Liver (tissue), 9 donors: ENCODE data around the gene KRTAP10-2. TPM values are rescaled to one million over a fixed set of nuclear protein-coding genes. Genes with fewer than 3 reads are reported as not detected.

Source experiments
- DNase-seq: peaks from one replicate; pipeline ENCODE4 v3.0.0-alpha.2; 2017; ENCODE audit warnings: low spot score
- H3K27ac ChIP-seq, 2 donors: one replicate each; pipeline ENCODE4 v1.7.0; 2013; ENCODE audit warnings: inconsistent platforms in 2 of 2, low read length in 2 of 2, control low read depth in 1 of 2, low read depth in 1 of 2, mild to moderate bottlenecking in 1 of 2
- H3K27me3 ChIP-seq, 4 donors: one replicate each; pipeline versions ENCODE4 v1.6.1 to v1.7.0; 2013; ENCODE audit warnings: low read length in 3 of 4, inconsistent platforms in 1 of 4, mild to moderate bottlenecking in 1 of 4, moderate library complexity in 1 of 4; ENCODE audit not compliant: control insufficient read depth in 4 of 4, insufficient read depth in 4 of 4
- H3K36me3 ChIP-seq, 4 donors: one replicate each; pipeline versions ENCODE4 v1.6.1 to v1.7.0; 2013; ENCODE audit warnings: low read length in 3 of 4, mild to moderate bottlenecking in 3 of 4, low read depth in 1 of 4, moderate library complexity in 1 of 4; ENCODE audit not compliant: control insufficient read depth in 4 of 4, insufficient read depth in 3 of 4
- H3K4me1 ChIP-seq, 4 donors: one replicate each; pipeline versions ENCODE4 v1.6.1 to v1.7.0; 2013; ENCODE audit warnings: low read length in 3 of 4, mild to moderate bottlenecking in 3 of 4, moderate library complexity in 1 of 4; ENCODE audit not compliant: control insufficient read depth in 4 of 4, insufficient read depth in 4 of 4
- H3K4me3 ChIP-seq, 3 donors: one replicate each; pipeline versions ENCODE4 v1.6.1 to v1.7.0; 2013; ENCODE audit warnings: low read length in 3 of 3, control low read depth in 1 of 3, low read depth in 1 of 3, mild to moderate bottlenecking in 1 of 3
- H3K9ac ChIP-seq, 2 donors: one replicate each; pipeline ENCODE4 v1.7.0; 2013; ENCODE audit warnings: low read length in 2 of 2, mild to moderate bottlenecking in 2 of 2, moderate library complexity in 2 of 2, control low read depth in 1 of 2, low read depth in 1 of 2
- H3K9me3 ChIP-seq, 4 donors: one replicate each; pipeline versions ENCODE4 v1.6.1 to v1.7.0; 2013; ENCODE audit warnings: low read length in 3 of 4; ENCODE audit not compliant: control insufficient read depth in 4 of 4
- EGR1 ChIP-seq, 2 donors: IDR thresholded peaks; 2 replicates each; pipeline ENCODE4 v1.6.1; 2016 to 2018; ENCODE audit warnings: antibody characterized with exemption in 2 of 2, low read depth in 2 of 2
- FOXA1 ChIP-seq: IDR thresholded peaks from 2 replicates; pipeline ENCODE4 v1.6.1; 2016; ENCODE audit warnings: antibody characterized with exemption
- FOXA2 ChIP-seq: IDR thresholded peaks from 2 replicates; pipeline ENCODE4 v1.6.1; 2016; ENCODE audit warnings: antibody characterized with exemption
- HNF4A ChIP-seq, 2 donors: conservative IDR thresholded peaks; 2 replicates each; pipeline ENCODE4 v1.6.1; 2016; ENCODE audit warnings: antibody characterized with exemption in 2 of 2, mild to moderate bottlenecking in 2 of 2
- JUND ChIP-seq, 2 donors: IDR thresholded peaks; 2 replicates each; pipeline ENCODE4 v1.6.1; 2016; ENCODE audit warnings: antibody characterized with exemption in 2 of 2
- NR2F2 ChIP-seq: IDR thresholded peaks from 2 replicates; pipeline ENCODE4 v1.6.1; 2016; ENCODE audit warnings: antibody characterized with exemption
- RAD21 ChIP-seq, 2 donors: IDR thresholded peaks; 2 replicates each; pipeline ENCODE4 v1.6.1; 2016; ENCODE audit warnings: antibody characterized with exemption in 2 of 2, mild to moderate bottlenecking in 2 of 2
- SP1 ChIP-seq: IDR thresholded peaks from 2 replicates; pipeline ENCODE4 v1.6.1; 2018; ENCODE audit warnings: antibody characterized with exemption, mild to moderate bottlenecking
- TAF1 ChIP-seq: conservative IDR thresholded peaks from 2 replicates; pipeline ENCODE4 v1.6.1; 2016; ENCODE audit warnings: antibody characterized with exemption, mild to moderate bottlenecking
- YY1 ChIP-seq: IDR thresholded peaks from 2 replicates; pipeline ENCODE4 v1.6.1; 2016; ENCODE audit warnings: antibody characterized with exemption, mild to moderate bottlenecking
- WGBS: extraction: QIAGEN DNeasy Blood & Tissue Kit; methylation state at CpG from one replicate; pipeline ENCODE4 v1.1.7; 2013; 5-methylcytosine and 5-hydroxymethylcytosine counted together
- polyA plus RNA-seq, 2 donors: library from polyadenylated mRNA; stranded (reverse) in 1 of 2; unstranded in 1 of 2; fragments of 200-250 nt in 1 of 2; fragments of >200 nt in 1 of 2; fragmentation: Nextera tagmentation in 1 of 2; extraction: Ambion mirVana in 1 of 2; gene quantifications; one replicate each; pipeline versions ENCODE4 v1.2.1 to v1.2.3, GENCODE V29; 2013 to 2015
- total RNA-seq, 2 donors: library from RNA; depleted of rRNA; stranded (reverse); fragments of >200 nt; gene quantifications; one replicate each; pipeline ENCODE4 v1.2.3, GENCODE V29; 2014
- TF ChIP-seq, protein P1 (sequence below): IDR thresholded peaks from 2 replicates; pipeline ENCODE4 v1.6.1; 2016; ENCODE audit warnings: antibody characterized with exemption
- TF ChIP-seq, protein P2 (sequence below): IDR thresholded peaks from 2 replicates; pipeline ENCODE4 v1.6.1; 2016; ENCODE audit warnings: antibody characterized with exemption
- TF ChIP-seq, protein P3 (sequence below): IDR thresholded peaks from 2 replicates; pipeline ENCODE4 v1.6.1; 2016; ENCODE audit warnings: antibody characterized with exemption, mild to moderate bottlenecking
- donor health status: healthy.
- donor health status: healthy.
- donor health status: healthy.
- donor health status: healthy.
- donor health status: healthy.

The KRTAP10-2 gene
- total and polyA plus RNA-seq, 4 donors: not detected

DNA sequence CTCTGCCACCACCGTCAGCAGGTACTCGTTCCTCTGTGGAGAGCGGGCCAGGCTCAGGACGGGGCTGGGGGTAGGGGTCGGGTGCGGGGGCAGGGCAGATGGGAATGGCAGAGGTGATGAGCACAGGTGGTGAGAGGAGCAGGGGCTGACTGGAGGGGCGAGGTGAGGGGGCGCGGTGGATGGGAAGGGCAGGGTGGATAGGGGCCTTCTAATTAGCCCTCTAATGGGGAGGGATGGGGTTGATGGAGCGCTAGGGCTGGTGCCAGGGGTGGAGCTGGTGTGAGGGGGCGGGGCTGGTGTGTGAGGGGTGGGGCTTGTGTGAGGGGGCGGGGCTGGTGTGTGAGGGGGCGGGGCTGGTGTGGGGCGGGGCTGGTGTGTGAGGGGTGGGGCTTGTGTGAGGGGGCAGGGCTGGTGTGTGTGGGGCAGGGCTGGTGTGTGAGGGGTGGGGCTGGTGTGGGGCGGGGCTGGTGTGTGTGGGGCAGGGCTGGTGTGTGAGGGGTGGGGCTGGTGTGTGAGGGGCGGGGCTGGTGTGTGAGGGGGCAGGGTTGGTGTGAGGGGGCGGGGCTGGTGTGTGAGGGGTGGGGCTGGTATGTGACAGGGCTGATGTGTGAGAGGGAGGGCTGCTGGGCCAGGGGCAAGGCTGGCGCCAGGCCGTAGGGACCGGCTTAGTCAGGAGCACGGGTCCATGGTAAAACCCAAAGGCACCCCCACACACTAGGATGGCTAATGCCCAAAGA, 17.2 kb downstream of the KRTAP10-2 start:
- Histone ChIP-seq H3K27ac (no peak overlapping the region), H3K9ac (no peak overlapping the region), H3K36me3 (no peaks in the 10 kb centered on the region), H3K4me3 (no peak overlapping the region), H3K4me1 (no peaks in the 10 kb centered on the region), H3K9me3 (no peaks in the 10 kb centered on the region), H3K27me3 (no peaks in the 10 kb centered on the region)
- 86% methylated on average over 21 of the region's 21 CpGs for WGBS
- DNase-seq: no peak
- TF ChIP-seq YY1 (no peak), JUND (IDR thresholded peaks at IDR 0.05) (no peak), TAF1 (no peak), EGR1 (IDR thresholded peaks at IDR 0.05; ENCODE audit: low read depth in 2 of 2) (no peak), SP1 (no peak), HNF4A (conservative IDR thresholded peaks at IDR 0.05) (no peak)
- TF ChIP-seq, protein P1, sequence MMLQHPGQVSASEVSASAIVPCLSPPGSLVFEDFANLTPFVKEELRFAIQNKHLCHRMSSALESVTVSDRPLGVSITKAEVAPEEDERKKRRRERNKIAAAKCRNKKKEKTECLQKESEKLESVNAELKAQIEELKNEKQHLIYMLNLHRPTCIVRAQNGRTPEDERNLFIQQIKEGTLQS: no peak
- TF ChIP-seq, protein P2, sequence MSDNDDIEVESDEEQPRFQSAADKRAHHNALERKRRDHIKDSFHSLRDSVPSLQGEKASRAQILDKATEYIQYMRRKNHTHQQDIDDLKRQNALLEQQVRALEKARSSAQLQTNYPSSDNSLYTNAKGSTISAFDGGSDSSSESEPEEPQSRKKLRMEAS: no peak

DNA sequence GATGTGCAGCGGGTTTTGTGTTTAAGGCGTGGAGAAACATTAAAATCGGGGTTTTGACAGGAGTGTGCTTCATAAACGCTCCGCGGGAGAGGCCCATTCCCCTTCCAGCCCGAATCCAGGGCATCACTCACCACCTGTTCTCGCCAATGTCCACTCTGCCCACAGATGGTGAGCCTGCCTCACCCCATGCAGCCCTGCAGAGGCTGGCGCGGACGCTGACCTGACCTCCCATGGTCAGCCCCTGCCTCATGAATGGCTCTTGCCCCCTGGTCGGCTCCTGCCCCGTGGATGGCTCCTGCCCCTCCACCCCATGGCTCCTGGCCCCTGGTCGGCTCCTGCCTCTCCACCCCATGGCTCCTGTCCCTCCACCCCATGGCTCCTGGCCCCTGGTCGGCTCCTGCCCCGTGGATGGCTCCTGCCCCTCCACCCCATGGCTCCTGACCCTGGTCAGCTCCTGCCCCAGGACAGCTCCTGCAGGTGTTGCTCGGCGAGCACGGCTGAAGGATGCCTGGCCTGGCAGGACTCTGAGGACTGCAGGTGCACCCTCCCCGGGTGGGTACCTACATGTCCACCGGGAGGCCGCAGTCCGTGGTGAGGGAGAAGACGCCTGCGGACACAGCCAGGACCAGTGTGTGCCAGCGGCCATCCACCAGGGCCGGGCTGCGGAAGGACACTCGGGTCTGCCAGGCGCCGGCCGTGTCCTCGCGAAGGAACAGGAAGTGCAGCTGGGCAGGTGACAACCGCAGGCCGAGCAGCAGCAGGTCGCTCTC, 18.0 kb downstream of the KRTAP10-2 start:
- Histone ChIP-seq H3K4me3 (no peak overlapping the region), H3K9me3 (no peaks in the 10 kb centered on the region), H3K36me3 (no peaks in the 10 kb centered on the region), H3K27me3 (no peaks in the 10 kb centered on the region), H3K4me1 (no peaks in the 10 kb centered on the region), H3K27ac (no peak overlapping the region), H3K9ac (no peak overlapping the region)
- DNase-seq: no peak
- WGBS: 92% methylated on average over 37 of the region's 37 CpGs
- no peak for TF ChIP-seq TAF1
- TF ChIP-seq FOXA2: no peak
- TF ChIP-seq, protein P3, sequence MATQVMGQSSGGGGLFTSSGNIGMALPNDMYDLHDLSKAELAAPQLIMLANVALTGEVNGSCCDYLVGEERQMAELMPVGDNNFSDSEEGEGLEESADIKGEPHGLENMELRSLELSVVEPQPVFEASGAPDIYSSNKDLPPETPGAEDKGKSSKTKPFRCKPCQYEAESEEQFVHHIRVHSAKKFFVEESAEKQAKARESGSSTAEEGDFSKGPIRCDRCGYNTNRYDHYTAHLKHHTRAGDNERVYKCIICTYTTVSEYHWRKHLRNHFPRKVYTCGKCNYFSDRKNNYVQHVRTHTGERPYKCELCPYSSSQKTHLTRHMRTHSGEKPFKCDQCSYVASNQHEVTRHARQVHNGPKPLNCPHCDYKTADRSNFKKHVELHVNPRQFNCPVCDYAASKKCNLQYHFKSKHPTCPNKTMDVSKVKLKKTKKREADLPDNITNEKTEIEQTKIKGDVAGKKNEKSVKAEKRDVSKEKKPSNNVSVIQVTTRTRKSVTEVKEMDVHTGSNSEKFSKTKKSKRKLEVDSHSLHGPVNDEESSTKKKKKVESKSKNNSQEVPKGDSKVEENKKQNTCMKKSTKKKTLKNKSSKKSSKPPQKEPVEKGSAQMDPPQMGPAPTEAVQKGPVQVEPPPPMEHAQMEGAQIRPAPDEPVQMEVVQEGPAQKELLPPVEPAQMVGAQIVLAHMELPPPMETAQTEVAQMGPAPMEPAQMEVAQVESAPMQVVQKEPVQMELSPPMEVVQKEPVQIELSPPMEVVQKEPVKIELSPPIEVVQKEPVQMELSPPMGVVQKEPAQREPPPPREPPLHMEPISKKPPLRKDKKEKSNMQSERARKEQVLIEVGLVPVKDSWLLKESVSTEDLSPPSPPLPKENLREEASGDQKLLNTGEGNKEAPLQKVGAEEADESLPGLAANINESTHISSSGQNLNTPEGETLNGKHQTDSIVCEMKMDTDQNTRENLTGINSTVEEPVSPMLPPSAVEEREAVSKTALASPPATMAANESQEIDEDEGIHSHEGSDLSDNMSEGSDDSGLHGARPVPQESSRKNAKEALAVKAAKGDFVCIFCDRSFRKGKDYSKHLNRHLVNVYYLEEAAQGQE: no peak
- TF ChIP-seq EGR1 (IDR thresholded peaks at IDR 0.05; ENCODE audit: low read depth in 2 of 2): no peak
- TF ChIP-seq FOXA1: no peak
- no peak for TF ChIP-seq NR2F2
- no peak for TF ChIP-seq HNF4A (conservative IDR thresholded peaks at IDR 0.05)
- TF ChIP-seq, protein P2: no peak
- no peak for TF ChIP-seq RAD21 (IDR thresholded peaks at IDR 0.05)
